Colonic mucosa (tissue), 4 donors: ENCODE measurements around the gene RHOF. TPM values are rescaled to one million over a fixed set of nuclear protein-coding genes. Genes with fewer than 3 reads are reported as not detected.
A peak's percentile ranks its signal among the peaks of the same experiment; 100 is the strongest.

Source experiments
- DNase-seq: peaks from one replicate; pipeline ENCODE4 v3.0.0-alpha.2; 2020
- H3K27ac ChIP-seq: fragments of 200-600 bp; one replicate; pipeline ENCODE4 v1.8.0; 2021
- H3K27me3 ChIP-seq: fragments of 200-600 bp; one replicate; pipeline ENCODE4 v1.8.0; 2021
- H3K36me3 ChIP-seq: fragments of 200-600 bp; one replicate; pipeline ENCODE4 v1.8.0; 2021
- H3K4me1 ChIP-seq: fragments of 200-600 bp; one replicate; pipeline ENCODE4 v1.8.0; 2021; ENCODE audit warnings: mild to moderate bottlenecking
- H3K4me3 ChIP-seq: fragments of 200-600 bp; one replicate; pipeline ENCODE4 v1.8.0; 2021
- H3K9ac ChIP-seq, 2 donors: one replicate each; pipeline ENCODE4 v1.7.0; 2013; ENCODE audit warnings: control low read depth in 2 of 2, low read depth in 2 of 2, low read length in 2 of 2
- H3K9me3 ChIP-seq: fragments of 200-600 bp; one replicate; pipeline ENCODE4 v1.8.0; 2021
- CTCF ChIP-seq: fragments of 200-600 bp; IDR thresholded peaks from one replicate; pipeline ENCODE4 v1.8.0; 2022; ENCODE audit warnings: antibody characterized with exemption, mild to moderate bottlenecking
- intact Hi-C: fragments of 100-400 bp; cut with DNase I; formaldehyde crosslinking; loops from one replicate; pipeline ENCODE4 v1.14.1; 2022
- total RNA-seq, 2 donors: library from RNA; stranded (reverse); fragmentation: NEBNext Ultra II Directional in 1 of 2; extraction: Animal tissue kit (Norgen Biotek cat#: 25700) in 1 of 2; gene quantifications; one replicate each; pipeline ENCODE4 v1.2.1, GENCODE V29; 2021
- donor health status: healthy.
- donor health status: DM: no; HTN: no; CAD: no.
- donor health status: DM: no; HTN: no; CAD: no.

The RHOF gene
- total RNA-seq, 2 donors from 2014 or later = 58.0 to 74.5 TPM

- intact Hi-C loops = no loop called here
- H3K9me3 ChIP-seq = no peaks in the 10 kb centered on the region
- no peaks in the 10 kb centered on the region for H3K36me3 ChIP-seq
- peak overlapping the region in 1 of 2 donors; percentile 99 for H3K9ac ChIP-seq
- peak overlapping the region; percentile 77 for H3K4me3 ChIP-seq
- TF ChIP-seq CTCF = no peak
- DNase-seq = no peak
- H3K27ac ChIP-seq = peak overlapping the region; percentile 100
- H3K4me1 ChIP-seq = peaks cover 30% of the 10 kb centered on the region
- no peaks in the 10 kb centered on the region for H3K27me3 ChIP-seq
Observed at GRCh38 chr12:121798787-121799155, 5.3 kb upstream of the RHOF start.

GRCh38 chr12:121797937-121798786 is 4.7 kb upstream of the RHOF start:
- intact Hi-C loops = no loop called here
- H3K9ac ChIP-seq = peak overlapping the region; percentile 58 to 99
- no peaks in the 10 kb centered on the region for H3K9me3 ChIP-seq
- H3K27ac ChIP-seq = peak overlapping the region; percentile 100
- H3K27me3 ChIP-seq = no peaks in the 10 kb centered on the region
- DNase-seq = peak; percentile 94
- H3K4me3 ChIP-seq = peak overlapping the region; percentile 77
- no peak for TF ChIP-seq CTCF
- peaks cover 30% of the 10 kb centered on the region for H3K4me1 ChIP-seq
- H3K36me3 ChIP-seq = no peaks in the 10 kb centered on the region

- Histone ChIP-seq H3K27ac (peak overlapping the region; percentile 100), H3K9ac (peak overlapping the region; percentile 58 to 99), H3K4me1 (peaks cover 30% of the 10 kb centered on the region), H3K27me3 (no peaks in the 10 kb centered on the region), H3K4me3 (peak overlapping the region; percentile 77), H3K36me3 (no peaks in the 10 kb centered on the region), H3K9me3 (no peaks in the 10 kb centered on the region)
- intact Hi-C loops = no loop called here
- DNase-seq = peak; percentile 98
- TF ChIP-seq CTCF = no peak
Observed at GRCh38 chr12:121796855-121797751, 3.6 kb upstream of the RHOF start.

DNA sequence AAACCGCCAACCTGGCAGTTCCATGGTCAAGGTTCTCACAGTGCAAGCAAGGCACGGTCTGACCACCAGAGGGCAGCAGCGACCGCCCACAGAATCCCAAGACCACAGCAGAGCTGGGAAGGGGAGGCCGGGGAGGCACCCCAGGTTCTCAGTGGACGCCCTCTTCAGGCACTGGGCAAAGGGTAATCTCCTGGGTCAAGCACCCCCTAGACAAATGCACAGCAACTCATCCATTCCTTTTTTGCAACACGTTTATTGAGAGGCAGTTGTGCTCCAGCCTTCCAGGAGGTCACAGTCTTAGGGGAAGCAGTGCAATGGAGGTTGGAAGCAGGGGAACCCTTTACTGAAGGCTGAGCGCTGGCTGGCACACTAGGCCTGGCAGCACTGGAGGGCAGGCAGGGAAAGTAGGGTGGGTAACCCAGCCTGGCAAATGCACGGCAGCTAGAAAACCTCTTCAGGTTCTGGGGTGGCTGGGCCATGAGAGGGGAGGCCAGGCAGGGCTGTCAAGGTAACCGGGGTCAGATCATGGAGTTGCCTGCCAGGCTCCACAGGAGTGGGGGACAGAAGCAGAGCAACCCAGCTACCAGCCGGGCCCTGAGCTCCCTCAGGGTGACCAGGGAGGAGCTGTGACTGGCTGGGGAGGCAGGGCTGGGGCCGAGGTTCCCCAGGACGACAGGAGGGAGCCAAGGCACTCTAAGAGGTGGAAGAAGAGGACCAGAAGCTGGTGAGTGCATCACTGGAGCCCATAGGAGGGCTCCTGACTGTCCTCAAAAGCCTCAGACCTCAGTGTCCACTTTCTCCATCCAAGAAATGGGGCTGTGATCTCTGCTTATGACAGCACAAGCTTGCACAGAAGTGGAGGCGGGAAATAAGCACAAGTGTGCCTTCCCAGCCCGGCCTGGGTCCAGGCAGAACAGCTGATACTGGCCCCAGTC is 1.8 kb upstream of the RHOF start:
- peaks cover 38% of the 10 kb centered on the region for H3K4me1 ChIP-seq
- H3K4me3 ChIP-seq = no peak overlapping the region
- peak; percentile 95 for DNase-seq
- H3K9ac ChIP-seq = peak overlapping the region; percentile 66 to 93
- intact Hi-C loops = loop anchor here (2.0 kb wide), 1 partner anchor 18 kb away; no protein-coding TSS in a partner anchor
- H3K27ac ChIP-seq = peak overlapping the region; percentile 73
- H3K27me3 ChIP-seq = no peaks in the 10 kb centered on the region
- peak; percentile 95 for TF ChIP-seq CTCF
- H3K36me3 ChIP-seq = no peaks in the 10 kb centered on the region
- no peaks in the 10 kb centered on the region for H3K9me3 ChIP-seq
